ENCODE measurements around the gene LURAP1L.
A peak's percentile ranks its signal among the peaks of the same experiment; 100 is the strongest.

LURAP1L gene

GRCh38 chr9:12856603-12857002 lies 81.8 kb downstream of the LURAP1L start:
- Histone ChIP-seq H3K36me3 (ENCODE audit: control insufficient read depth in 2 of 2, insufficient read depth in 1 of 2, low read length in 2 of 2) (no peaks in the 10 kb centered on the region), H3K4me3 (ENCODE audit: low read depth, low read length) (no peak overlapping the region), H3K4me1 (ENCODE audit: control insufficient read depth, insufficient read depth, low read length) (no peaks in the 10 kb centered on the region; the same call in 1 of the 2 replicates), H3K9me3 (ENCODE audit: control insufficient read depth, insufficient read depth, low read depth, low read length) (no peaks in the 10 kb centered on the region), H3K27ac (ENCODE audit: extremely low read depth, low read depth, low read length) (no peak overlapping the region)
- TF ChIP-seq PRDM1 (tag by site-specific recombination; IDR thresholded peaks at IDR 0.05) (no peak), PRDM10 (tag by site-specific recombination; IDR thresholded peaks at IDR 0.05) (peak; percentile 20; the same call in 1 of the 2 replicates)
- POLR2A ChIA-PET: no interaction called here
- CTCF ChIA-PET: interaction anchor here (0.7 kb wide), 1 partner anchor 1385 kb away, joined by 3 read pairs; no protein-coding TSS in a partner anchor

GRCh38 chr9:12859704-12860251 lies 85.0 kb downstream of the LURAP1L start:
- TF ChIP-seq ZNF544 (tag by site-specific recombination; IDR thresholded peaks at IDR 0.05) (no peak), ZNF585B (tag by site-specific recombination; IDR thresholded peaks at IDR 0.05) (no peak), KLF1 (tag by site-specific recombination; IDR thresholded peaks at IDR 0.05) (0 out of 2 replicates have a peak, but pooled peaks have one; percentile 15), ZNF433 (tag by site-specific recombination; IDR thresholded peaks at IDR 0.05; ENCODE audit: low read depth) (no peak)
- Histone ChIP-seq H3K4me1 (ENCODE audit: control insufficient read depth, insufficient read depth, low read length) (peaks cover 8% of the 10 kb centered on the region), H3K36me3 (ENCODE audit: control insufficient read depth in 2 of 2, insufficient read depth in 1 of 2, low read length in 2 of 2) (no peaks in the 10 kb centered on the region), H3K4me3 (ENCODE audit: low read depth, low read length) (no peak overlapping the region), H3K27ac (ENCODE audit: extremely low read depth, low read depth, low read length) (no peak overlapping the region), H3K9me3 (ENCODE audit: control insufficient read depth, insufficient read depth, low read depth, low read length) (no peaks in the 10 kb centered on the region)
- ChIA-PET POLR2A (no interaction called here), CTCF (no interaction called here)

DNA sequence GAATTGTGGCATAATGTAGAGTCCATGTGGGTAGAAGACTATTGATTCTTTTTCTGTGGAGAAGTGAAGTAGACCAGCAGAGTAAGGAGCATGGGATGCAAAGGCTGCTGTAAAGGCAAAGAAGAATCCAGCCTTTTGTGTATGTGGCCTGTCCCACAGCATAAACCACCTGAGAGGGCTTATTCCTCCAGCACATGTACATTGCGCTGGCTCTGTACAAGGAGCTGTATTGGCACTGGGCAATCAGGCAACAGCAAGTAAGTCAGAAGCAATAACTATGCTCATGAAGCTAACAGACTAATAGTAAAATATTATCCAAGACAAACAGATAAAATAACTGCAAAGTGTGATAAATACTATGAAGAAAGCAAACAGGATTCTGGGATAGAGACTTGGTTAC lies 86.2 kb downstream of the LURAP1L start:
- TF ChIP-seq ZNF830 (tag by site-specific recombination; IDR thresholded peaks at IDR 0.05; ENCODE audit: low read depth): no peak
- TF ChIP-seq, protein P1, sequence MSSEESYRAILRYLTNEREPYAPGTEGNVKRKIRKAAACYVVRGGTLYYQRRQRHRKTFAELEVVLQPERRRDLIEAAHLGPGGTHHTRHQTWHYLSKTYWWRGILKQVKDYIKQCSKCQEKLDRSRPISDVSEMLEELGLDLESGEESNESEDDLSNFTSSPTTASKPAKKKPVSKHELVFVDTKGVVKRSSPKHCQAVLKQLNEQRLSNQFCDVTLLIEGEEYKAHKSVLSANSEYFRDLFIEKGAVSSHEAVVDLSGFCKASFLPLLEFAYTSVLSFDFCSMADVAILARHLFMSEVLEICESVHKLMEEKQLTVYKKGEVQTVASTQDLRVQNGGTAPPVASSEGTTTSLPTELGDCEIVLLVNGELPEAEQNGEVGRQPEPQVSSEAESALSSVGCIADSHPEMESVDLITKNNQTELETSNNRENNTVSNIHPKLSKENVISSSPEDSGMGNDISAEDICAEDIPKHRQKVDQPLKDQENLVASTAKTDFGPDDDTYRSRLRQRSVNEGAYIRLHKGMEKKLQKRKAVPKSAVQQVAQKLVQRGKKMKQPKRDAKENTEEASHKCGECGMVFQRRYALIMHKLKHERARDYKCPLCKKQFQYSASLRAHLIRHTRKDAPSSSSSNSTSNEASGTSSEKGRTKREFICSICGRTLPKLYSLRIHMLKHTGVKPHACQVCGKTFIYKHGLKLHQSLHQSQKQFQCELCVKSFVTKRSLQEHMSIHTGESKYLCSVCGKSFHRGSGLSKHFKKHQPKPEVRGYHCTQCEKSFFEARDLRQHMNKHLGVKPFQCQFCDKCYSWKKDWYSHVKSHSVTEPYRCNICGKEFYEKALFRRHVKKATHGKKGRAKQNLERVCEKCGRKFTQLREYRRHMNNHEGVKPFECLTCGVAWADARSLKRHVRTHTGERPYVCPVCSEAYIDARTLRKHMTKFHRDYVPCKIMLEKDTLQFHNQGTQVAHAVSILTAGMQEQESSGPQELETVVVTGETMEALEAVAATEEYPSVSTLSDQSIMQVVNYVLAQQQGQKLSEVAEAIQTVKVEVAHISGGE (tag by site-specific recombination; conservative IDR thresholded peaks at IDR 0.05; ENCODE audit: low read depth): no peak
- TF ChIP-seq ZNF114 (tag by site-specific recombination; IDR thresholded peaks at IDR 0.05): no peak
- no peak for TF ChIP-seq PATZ1 (tag by site-specific recombination; IDR thresholded peaks at IDR 0.05)
- TF ChIP-seq SCRT2 (tag by site-specific recombination; IDR thresholded peaks at IDR 0.05): no peak
- no peak for TF ChIP-seq ZBTB20 (tag by site-specific recombination; IDR thresholded peaks at IDR 0.05)
- TF ChIP-seq, protein P2, sequence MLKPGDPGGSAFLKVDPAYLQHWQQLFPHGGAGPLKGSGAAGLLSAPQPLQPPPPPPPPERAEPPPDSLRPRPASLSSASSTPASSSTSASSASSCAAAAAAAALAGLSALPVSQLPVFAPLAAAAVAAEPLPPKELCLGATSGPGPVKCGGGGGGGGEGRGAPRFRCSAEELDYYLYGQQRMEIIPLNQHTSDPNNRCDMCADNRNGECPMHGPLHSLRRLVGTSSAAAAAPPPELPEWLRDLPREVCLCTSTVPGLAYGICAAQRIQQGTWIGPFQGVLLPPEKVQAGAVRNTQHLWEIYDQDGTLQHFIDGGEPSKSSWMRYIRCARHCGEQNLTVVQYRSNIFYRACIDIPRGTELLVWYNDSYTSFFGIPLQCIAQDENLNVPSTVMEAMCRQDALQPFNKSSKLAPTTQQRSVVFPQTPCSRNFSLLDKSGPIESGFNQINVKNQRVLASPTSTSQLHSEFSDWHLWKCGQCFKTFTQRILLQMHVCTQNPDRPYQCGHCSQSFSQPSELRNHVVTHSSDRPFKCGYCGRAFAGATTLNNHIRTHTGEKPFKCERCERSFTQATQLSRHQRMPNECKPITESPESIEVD (tag by site-specific recombination; IDR thresholded peaks at IDR 0.05): no peak
- TF ChIP-seq ZNF202 (tag by site-specific recombination; IDR thresholded peaks at IDR 0.05; ENCODE audit: borderline replicate concordance): no peak
- TF ChIP-seq ZNF514 (tag by site-specific recombination; IDR thresholded peaks at IDR 0.05): no peak
- TF ChIP-seq ZNF24 (tag by site-specific recombination; IDR thresholded peaks at IDR 0.05): no peak
- TF ChIP-seq ZIC2 (tag by site-specific recombination; IDR thresholded peaks at IDR 0.05): no peak
- no peak for TF ChIP-seq ZFHX2 (tag by site-specific recombination; conservative IDR thresholded peaks at IDR 0.05)
- no peak overlapping the region for H3K27ac ChIP-seq (ENCODE audit: extremely low read depth, low read depth, low read length)
- H3K4me3 ChIP-seq (ENCODE audit: low read depth, low read length): no peak overlapping the region
- POLR2A ChIA-PET: no interaction called here
- peaks cover 8% of the 10 kb centered on the region for H3K4me1 ChIP-seq (ENCODE audit: control insufficient read depth, insufficient read depth, low read length)
- CTCF ChIA-PET: no interaction called here
- H3K36me3 ChIP-seq (ENCODE audit: control insufficient read depth in 2 of 2, insufficient read depth in 1 of 2, low read length in 2 of 2): no peaks in the 10 kb centered on the region
- no peaks in the 10 kb centered on the region for H3K9me3 ChIP-seq (ENCODE audit: control insufficient read depth, insufficient read depth, low read depth, low read length)
